MM.1S (cell line): ENCODE measurements around the gene VPS29.

Experiments used
- CTCF ChIP-seq: fragments of 300-600 bp; sonication (generic); IDR thresholded peaks from 2 replicates; pipeline ENCODE4 v1.5.1; 2016; ENCODE audit warnings: antibody characterized with exemption, low read length, mixed read lengths
- EZH2phosphoT487 ChIP-seq: fragments of 300-600 bp; sonication (generic); IDR thresholded peaks from 2 replicates; pipeline ENCODE4 v1.6.1; 2018; ENCODE audit warnings: antibody characterized with exemption, low read length

- TF ChIP-seq EZH2phosphoT487 = no peak
- no peak for TF ChIP-seq CTCF
Measured at GRCh38 chr12:110538869-110539622, 37.1 kb upstream of the VPS29 start.
